ENCODE data around the gene OLFM2. TPM values are rescaled to one million over a fixed set of nuclear protein-coding genes. Genes with fewer than 3 reads are reported as not detected.

OLFM2 gene
- total RNA-seq, 1 experiment from 2014 or later = 9.7 TPM

GRCh38 chr19:9850235-9850959, 85.9 kb downstream of the OLFM2 start:
- intact Hi-C loops (cut with micrococcal nuclease; ENCODE audit: unreplicated experiment) = no loop called here

GRCh38 chr19:9849791-9850190, 86.5 kb downstream of the OLFM2 start:
- Histone ChIP-seq H3K36me3 (ENCODE audit: control insufficient read depth, insufficient read depth, low read length) (no peaks in the 10 kb centered on the region), H3K9me3 (ENCODE audit: control insufficient read depth, insufficient read depth, low read depth, low read length) (no peaks in the 10 kb centered on the region), H3K27me3 (ENCODE audit: control insufficient read depth, insufficient read depth, low read length) (no peaks in the 10 kb centered on the region), H3K4me1 (ENCODE audit: control insufficient read depth, insufficient read depth, low read length) (no peaks in the 10 kb centered on the region), H3K4me3 (ENCODE audit: low read depth in 2 of 2, low read length in 2 of 2) (no peak overlapping the region), H3K27ac (ENCODE audit: low read length) (no peak overlapping the region)
- no peak for TF ChIP-seq TCF7L2 (IDR thresholded peaks at IDR 0.05; ENCODE audit: low read depth, low read length)
- TF ChIP-seq CTCF (IDR thresholded peaks at IDR 0.05) = no peak
- TF ChIP-seq POLR2AphosphoS5 (IDR thresholded peaks at IDR 0.05; ENCODE audit: low read depth, low read length) = no peak
- TF ChIP-seq SIN3A (IDR thresholded peaks at IDR 0.05; ENCODE audit: borderline replicate concordance, insufficient read depth, low read depth, low read length) = no peak
- TF ChIP-seq REST (IDR thresholded peaks at IDR 0.05; ENCODE audit: insufficient read depth in 1 of 2, low read depth in 2 of 2, low read length in 1 of 2) = no peak
- CTCF ChIA-PET = no interaction called here
- intact Hi-C loops (cut with micrococcal nuclease; ENCODE audit: unreplicated experiment) (no loop called here), in situ Hi-C loops (cut with HindIII; ENCODE audit: low pct_unique_long_range_greater_than_20kb, low sequenced_read_pairs) (no loop called here)
- DNase-seq (ENCODE audit: low read depth, low spot score) (no peak), ATAC-seq (no peak)
- no TSS peak for BruUV-seq (replicated peaks)
- POLR2A ChIA-PET = no interaction called here

More at GRCh38 chr19:9850235-9850959, 85.9 kb downstream of the OLFM2 start:
- CTCF ChIA-PET = no interaction called here
- no peak for DNase-seq (ENCODE audit: low read depth, low spot score)
- in situ Hi-C loops (cut with HindIII; ENCODE audit: low pct_unique_long_range_greater_than_20kb, low sequenced_read_pairs) = no loop called here
- Histone ChIP-seq H3K27me3 (ENCODE audit: control insufficient read depth, insufficient read depth, low read length) (no peaks in the 10 kb centered on the region), H3K27ac (ENCODE audit: low read length) (no peak overlapping the region), H3K4me3 (ENCODE audit: low read depth in 2 of 2, low read length in 2 of 2) (no peak overlapping the region), H3K9me3 (ENCODE audit: control insufficient read depth, insufficient read depth, low read depth, low read length) (no peaks in the 10 kb centered on the region), H3K36me3 (ENCODE audit: control insufficient read depth, insufficient read depth, low read length) (no peaks in the 10 kb centered on the region), H3K4me1 (ENCODE audit: control insufficient read depth, insufficient read depth, low read length) (no peaks in the 10 kb centered on the region)
- TF ChIP-seq POLR2AphosphoS5 (IDR thresholded peaks at IDR 0.05; ENCODE audit: low read depth, low read length) (no peak), REST (IDR thresholded peaks at IDR 0.05; ENCODE audit: insufficient read depth in 1 of 2, low read depth in 2 of 2, low read length in 1 of 2) (no peak), SIN3A (IDR thresholded peaks at IDR 0.05; ENCODE audit: borderline replicate concordance, insufficient read depth, low read depth, low read length) (no peak), CTCF (IDR thresholded peaks at IDR 0.05) (no peak), TCF7L2 (IDR thresholded peaks at IDR 0.05; ENCODE audit: low read depth, low read length) (no peak)
- BruUV-seq (replicated peaks) = no TSS peak
- POLR2A ChIA-PET = no interaction called here
- ATAC-seq = no peak
